Embryonic facial prominence (tissue), 1 donor: ENCODE data around the gene ROBO1.

Experiments
- DNase-seq: peaks from one replicate; pipeline ENCODE4 v3.0.0-alpha.2; 2016; ENCODE audit errors: extremely low spot score

The ROBO1 gene

GRCh38 chr3:79670178-79670577, 97.6 kb downstream of the ROBO1 start:
- DNase-seq: no peak

- no peak for DNase-seq
These were observed 103.3 kb downstream of the ROBO1 start for GRCh38 chr3:79664455-79664854.

GRCh38 chr3:79661896-79662295, 105.9 kb downstream of the ROBO1 start:
- no peak for DNase-seq

- no peak for DNase-seq
These were observed 110.7 kb downstream of the ROBO1 start for GRCh38 chr3:79657076-79657475.

- DNase-seq: no peak
These were observed 113.8 kb downstream of the ROBO1 start for GRCh38 chr3:79654019-79654418.

GRCh38 chr3:79653266-79653830, 114.5 kb downstream of the ROBO1 start:
- DNase-seq: no peak

GRCh38 chr3:79651536-79652065, 116.2 kb downstream of the ROBO1 start:
- no peak for DNase-seq

- no peak for DNase-seq
These were observed 127.9 kb downstream of the ROBO1 start for GRCh38 chr3:79639855-79640254.

- DNase-seq: no peak
These were observed 131.4 kb downstream of the ROBO1 start for GRCh38 chr3:79636372-79636771.

- DNase-seq: no peak
These were observed 135.0 kb downstream of the ROBO1 start for GRCh38 chr3:79632842-79633241.

- DNase-seq: no peak
These were observed 148.9 kb downstream of the ROBO1 start for GRCh38 chr3:79618883-79619282.

GRCh38 chr3:79606414-79606813, 161.4 kb downstream of the ROBO1 start:
- DNase-seq: no peak

GRCh38 chr3:79604681-79605080, 163.1 kb downstream of the ROBO1 start:
- no peak for DNase-seq

- no peak for DNase-seq
These were observed 165.4 kb downstream of the ROBO1 start for GRCh38 chr3:79602385-79602784.

GRCh38 chr3:79598594-79598993, 169.2 kb downstream of the ROBO1 start:
- no peak for DNase-seq

GRCh38 chr3:79597709-79598108, 170.1 kb downstream of the ROBO1 start:
- DNase-seq: no peak

GRCh38 chr3:79587150-79587549, 180.6 kb downstream of the ROBO1 start:
- no peak for DNase-seq

- DNase-seq: no peak
These were observed 181.6 kb downstream of the ROBO1 start for GRCh38 chr3:79586232-79586631.

GRCh38 chr3:79572930-79573329, 194.9 kb downstream of the ROBO1 start:
- DNase-seq: no peak

GRCh38 chr3:79568938-79569337, 198.9 kb downstream of the ROBO1 start:
- no peak for DNase-seq

GRCh38 chr3:79564192-79564591, 203.6 kb downstream of the ROBO1 start:
- DNase-seq: no peak

GRCh38 chr3:79560698-79561097, 207.1 kb downstream of the ROBO1 start:
- no peak for DNase-seq

- no peak for DNase-seq
These were observed 208.9 kb downstream of the ROBO1 start for GRCh38 chr3:79558943-79559342.

- DNase-seq: no peak
These were observed 212.1 kb downstream of the ROBO1 start for GRCh38 chr3:79555655-79556054.
